HG03378 (cell line): ENCODE data around the gene ANKRD28.

Experiments
- ATAC-seq: cut with Tn5 transposase; IDR thresholded peaks from one replicate; pipeline ENCODE4 v1.9.1; 2021; ENCODE audit warnings: mild to moderate bottlenecking, moderate library complexity; ENCODE audit not compliant: unreplicated experiment

The ANKRD28 gene

GRCh38 chr3:15728766-15729165, 69.0 kb downstream of the ANKRD28 start:
- no peak for ATAC-seq

DNA sequence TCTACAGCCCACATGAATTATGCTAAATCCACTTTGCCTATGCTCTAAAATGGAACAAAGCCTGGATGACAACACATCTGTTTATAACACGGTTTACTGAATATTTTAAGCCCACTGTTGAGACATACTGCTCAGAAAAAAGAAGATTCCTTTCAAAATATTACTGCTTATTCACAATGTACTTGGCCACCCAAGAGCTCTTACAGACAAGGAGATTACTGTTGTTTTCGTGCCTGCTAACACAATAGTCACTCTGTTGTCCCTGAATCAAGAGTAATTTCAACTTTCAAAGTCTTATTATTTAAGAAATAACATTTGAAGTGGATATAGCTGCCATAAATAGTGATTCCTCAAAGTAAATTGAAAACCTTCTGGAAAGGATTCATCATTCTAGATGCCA, 70.9 kb downstream of the ANKRD28 start:
- no peak for ATAC-seq

- ATAC-seq: peak; percentile 95
These were observed 71.7 kb downstream of the ANKRD28 start for GRCh38 chr3:15726043-15726442.

- no peak for ATAC-seq
These were observed 73.3 kb downstream of the ANKRD28 start for GRCh38 chr3:15724446-15724845.

GRCh38 chr3:15723624-15723884, 74.2 kb downstream of the ANKRD28 start:
- no peak for ATAC-seq

DNA sequence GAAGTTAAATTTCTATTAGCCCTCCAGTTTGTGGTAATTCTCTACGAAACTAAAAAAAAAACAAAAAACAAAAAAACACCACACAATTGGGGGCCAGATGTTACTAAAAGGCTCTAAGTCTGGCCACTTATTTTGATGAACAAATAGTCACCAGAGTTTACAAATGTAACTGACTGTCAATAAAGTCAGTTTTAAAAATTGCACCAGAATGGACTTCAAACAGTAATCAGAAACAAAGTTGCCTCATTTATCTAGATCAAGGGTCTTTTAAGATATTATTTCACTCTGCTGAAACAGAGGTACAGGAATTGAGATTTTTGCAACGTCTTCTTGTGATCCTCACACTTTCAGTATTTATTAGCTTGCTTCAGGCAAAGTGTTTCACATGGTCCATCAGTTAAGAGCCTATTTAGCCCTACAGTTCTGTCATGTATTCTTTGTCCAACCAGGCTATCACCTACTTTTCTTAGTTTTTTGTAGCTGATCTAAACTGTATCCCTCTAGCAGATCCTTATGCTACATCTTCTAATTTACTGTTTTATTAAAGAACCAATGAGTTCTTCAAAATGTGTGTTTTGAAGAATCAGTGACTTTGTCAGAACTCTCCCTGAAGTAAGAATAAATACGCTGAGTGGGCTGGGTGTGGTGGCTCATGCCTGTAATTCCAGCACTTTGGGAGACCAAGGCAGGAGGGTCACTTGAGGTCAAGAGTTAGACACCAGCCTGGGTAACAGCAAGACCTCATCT, 74.7 kb downstream of the ANKRD28 start:
- ATAC-seq: no peak

DNA sequence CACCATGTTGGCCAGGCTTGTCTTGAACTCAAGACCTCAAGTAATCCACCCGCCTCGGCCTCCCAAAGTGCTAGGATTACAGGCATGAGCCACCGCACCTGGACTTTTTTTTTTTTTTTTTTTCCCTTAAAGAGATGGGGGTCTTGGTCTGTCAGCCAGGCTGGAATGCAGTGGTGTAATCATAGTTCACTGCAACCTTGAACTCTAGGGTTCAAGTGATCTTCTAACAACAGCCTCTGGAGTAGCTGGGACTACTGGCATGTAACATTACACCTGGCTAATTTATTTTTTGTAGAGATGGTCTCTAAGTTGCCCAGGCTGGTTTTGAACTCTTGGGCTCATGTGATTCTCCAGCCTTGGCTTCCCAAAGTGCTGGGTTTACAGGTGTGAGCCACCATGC, 81.6 kb downstream of the ANKRD28 start:
- no peak for ATAC-seq

DNA sequence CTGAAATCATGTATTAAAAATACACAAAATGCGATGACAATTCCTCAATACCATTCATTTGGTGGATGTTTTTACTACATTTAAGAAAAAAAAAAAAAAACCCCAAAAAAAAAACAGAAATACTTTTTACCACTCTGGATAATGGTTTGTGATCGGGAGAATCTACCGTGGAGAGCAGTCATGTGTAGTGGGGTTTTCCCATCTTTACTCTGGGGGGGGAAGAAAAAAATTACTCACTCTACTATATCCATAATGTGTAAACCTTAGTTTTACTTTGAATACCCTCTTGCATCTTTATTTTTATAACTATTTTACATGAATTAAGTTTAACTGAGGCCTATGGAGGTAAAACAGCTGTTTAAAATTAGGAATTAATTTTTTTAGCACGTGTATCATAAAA, 83.3 kb downstream of the ANKRD28 start:
- ATAC-seq: no peak

DNA sequence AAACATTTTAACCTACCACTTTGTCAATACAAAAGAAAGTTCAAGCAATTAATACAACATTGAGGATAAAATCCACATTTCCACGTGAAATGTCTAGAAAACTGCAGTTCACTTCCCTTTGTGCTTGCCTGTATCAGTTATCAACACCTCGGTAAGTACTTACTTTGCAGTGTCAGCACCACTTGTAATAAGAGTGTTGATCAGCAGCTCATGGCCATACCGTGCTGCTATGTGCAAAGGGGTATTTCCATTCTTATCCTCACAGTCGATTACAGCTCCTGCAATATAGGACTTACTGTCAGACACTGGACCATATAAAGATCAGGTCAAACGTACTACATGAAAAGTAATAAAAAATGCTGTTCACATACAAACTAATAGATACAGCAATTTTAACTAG, 84.4 kb downstream of the ANKRD28 start:
- ATAC-seq: no peak

DNA sequence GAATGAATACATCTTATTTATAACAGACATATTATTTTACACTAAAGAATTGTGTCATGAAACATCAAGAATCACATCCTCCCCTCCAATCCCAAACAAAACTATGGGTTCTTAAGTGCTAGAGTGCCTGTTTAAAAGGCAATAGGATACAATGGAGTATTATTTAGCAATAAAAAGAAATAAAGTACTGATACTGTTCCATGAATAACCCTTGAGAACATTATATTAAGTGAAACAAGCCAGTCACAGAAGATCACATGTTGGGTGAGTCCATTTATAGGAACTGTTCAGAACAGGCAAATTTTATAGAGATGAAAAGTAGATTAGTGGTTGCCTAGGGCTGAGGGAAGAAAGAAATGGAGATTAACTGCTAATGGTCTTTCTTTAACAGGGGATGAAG, 86.5 kb downstream of the ANKRD28 start:
- no peak for ATAC-seq

GRCh38 chr3:15708882-15709677, 88.7 kb downstream of the ANKRD28 start:
- ATAC-seq: no peak

DNA sequence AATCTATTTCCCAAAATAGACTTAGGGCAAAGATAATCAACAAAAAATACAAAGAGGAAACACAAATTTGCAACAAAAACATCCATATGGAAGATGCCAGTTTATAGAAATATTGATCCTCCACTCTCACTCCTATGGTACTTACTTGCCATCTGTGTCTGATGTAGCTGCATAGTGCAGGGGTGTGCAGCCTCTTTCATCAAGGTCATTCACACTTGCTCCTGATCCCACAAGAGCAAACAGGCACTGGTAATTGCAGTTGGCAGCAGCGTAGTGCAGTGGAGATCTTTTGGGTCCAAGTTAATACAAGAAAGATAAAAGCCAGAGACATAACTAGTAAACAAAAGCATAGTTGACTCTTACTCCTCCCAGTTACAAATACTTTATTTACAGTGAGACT, 90.0 kb downstream of the ANKRD28 start:
- no peak for ATAC-seq

DNA sequence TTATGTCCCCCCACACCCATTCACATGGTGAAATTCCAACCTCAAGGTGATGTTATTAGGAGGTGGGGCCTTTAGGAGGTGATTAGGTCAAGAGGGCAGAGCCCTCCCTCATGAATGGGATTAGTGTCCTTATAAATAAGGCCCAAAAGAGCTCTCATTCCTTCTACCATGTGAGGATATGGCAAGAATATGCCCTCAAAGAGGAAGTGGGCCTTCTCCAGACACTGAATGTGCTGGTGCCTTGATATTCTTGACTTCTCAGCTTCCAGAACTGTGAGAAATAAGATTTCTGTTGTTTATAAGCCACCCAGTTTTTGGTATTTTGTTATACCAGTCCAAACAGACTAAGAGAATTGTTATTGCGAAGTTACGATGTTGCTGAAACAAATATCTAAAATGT, 94.4 kb downstream of the ANKRD28 start:
- no peak for ATAC-seq

GRCh38 chr3:15694628-15695027, 103.2 kb downstream of the ANKRD28 start:
- ATAC-seq: no peak

DNA sequence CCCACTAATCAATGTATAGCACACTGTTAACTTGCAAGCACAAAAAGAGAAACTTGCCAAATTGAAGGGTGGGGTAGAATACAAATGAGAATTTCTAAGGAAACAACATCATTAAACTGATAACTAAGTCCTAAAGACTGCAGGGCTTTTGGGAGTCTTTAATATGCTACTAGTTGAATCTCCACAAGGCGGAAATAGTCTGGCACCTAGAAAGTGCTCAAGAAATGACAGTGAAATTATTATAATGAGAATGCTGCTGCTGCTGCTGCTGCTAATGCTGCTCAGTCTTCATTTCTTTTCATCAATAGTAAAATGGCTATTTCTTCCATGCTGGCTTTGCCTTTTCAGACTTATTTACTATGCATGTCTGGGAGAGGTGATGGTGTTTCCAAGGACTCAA, 104.4 kb downstream of the ANKRD28 start:
- no peak for ATAC-seq

DNA sequence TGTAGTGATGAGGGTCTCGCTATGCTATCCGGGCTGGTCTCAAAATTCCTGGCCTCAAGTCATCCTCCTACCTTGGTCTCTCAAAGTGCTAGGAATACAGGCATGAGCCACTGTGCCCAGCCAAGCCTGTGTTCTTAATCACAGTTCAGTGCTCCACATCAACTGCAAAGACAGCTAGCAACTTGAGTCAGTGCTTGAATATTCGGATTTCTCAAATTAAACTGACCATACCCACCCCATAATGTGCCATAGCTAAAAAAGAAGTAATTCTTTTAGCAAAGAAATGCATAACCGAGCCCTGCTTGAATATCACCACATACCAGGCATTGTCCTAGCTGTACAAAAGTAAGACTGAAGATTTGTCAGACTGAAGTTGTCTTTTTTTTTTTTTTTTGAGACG, 107.0 kb downstream of the ANKRD28 start:
- no peak for ATAC-seq

DNA sequence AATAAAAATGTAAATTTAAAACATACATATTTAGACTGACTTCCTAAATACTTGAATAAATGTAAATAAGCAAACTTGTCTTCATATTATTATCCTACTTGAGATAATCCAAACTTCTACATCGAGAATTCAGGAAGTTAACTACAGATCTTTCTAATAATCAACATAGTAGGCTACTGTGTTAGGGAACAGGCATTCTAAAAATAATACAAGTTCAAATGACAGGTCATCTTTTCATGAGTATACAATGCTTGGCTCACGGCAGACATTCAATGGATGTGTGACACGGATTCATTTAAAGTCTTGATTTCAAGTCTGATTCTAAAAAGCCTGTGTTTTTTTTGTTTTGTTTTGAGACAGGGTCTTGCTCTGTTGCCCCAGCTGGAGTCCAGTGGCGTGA, 107.5 kb downstream of the ANKRD28 start:
- ATAC-seq: no peak

- ATAC-seq: no peak
These were observed 111.9 kb downstream of the ANKRD28 start for GRCh38 chr3:15685927-15686326.

DNA sequence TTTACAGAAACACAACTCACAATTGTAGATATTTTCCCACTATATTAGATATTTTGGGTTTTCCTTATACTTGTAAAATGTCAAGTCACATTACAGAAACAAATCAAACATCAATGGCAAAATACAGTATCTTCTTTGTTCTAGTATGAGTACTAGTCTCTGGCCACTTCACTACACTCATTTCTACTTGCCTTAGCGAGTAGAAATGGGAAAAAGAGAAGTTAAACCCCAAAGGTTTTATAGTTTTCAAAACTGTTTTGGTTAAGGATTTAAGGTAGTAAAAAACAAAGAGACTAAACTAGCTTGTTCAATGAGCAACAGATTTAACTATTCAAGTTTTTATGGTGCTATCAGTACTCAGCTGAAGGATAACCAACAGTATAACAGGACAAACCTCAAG, 114.5 kb downstream of the ANKRD28 start:
- no peak for ATAC-seq

DNA sequence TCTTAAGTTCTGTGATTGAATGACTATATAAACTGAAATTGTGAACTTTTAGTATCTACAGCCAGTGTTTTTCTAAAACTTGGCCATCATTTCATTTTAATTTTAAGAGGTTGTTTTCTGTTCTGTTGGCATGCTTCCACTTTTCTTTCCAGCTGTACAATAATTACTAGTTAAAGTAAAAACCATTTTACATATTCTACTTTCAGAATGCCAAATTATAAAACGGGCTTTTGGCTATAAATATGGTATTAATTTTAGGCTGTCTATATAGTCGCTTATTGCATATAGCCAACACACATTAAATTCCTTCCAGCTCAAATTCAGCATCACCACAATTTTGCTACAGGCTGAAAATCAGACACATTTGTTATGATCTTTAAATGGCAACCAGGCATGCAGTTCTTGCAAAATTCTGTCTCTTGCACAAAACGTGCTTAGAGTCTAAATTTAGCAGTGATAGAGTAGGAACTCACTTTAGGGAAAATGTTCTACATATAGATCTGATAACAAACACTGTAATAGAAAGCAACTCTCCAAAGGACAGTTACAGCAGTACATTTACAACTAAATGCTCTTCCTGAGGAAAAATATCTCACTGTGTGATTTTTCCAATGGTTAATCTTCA, 115.1 kb downstream of the ANKRD28 start:
- no peak for ATAC-seq

DNA sequence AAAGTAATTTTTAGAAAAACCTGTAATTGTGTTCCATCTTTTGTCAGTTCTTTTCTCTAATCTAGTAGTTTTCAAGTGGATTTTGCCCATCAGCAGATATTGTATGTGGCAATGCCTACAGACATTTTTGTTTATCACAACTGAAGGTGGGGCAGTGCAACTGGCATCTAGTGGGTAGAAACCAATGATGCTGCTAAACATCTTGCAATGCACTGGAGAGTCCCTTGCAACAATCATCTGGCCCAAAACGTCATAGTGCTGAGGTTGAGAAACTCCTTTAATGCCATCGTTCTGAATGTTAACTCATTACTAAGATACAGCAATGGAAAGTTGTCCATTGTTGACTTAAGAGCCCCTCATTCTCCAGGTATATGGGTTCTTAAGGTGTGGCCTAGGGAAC, 116.1 kb downstream of the ANKRD28 start:
- ATAC-seq: no peak

DNA sequence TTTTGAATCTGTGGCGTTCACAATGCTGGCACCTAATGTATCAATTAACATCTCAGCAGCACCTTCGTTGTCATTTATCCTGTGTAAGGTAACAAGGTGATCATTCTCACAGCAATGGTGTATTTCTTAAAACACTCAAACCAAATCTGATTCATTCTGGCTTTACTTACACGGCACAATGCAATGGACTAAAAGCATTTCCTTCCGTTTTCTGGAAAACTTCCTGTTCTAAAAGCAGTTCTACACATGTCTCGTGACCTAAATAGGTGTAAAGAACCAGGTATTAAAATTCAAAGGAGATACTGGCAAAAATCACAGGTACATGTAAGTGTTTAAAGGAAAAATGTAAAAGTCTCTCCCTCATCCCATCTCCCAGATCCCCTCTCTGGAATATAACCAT, 118.5 kb downstream of the ANKRD28 start:
- no peak for ATAC-seq
